ENCODE results near the gene MTUS2.

The MTUS2 gene

GRCh38 chr13:29065142-29065541 is 245.0 kb downstream of the MTUS2 start:
- TF ChIP-seq CTCF (IDR thresholded peaks at IDR 0.05; ENCODE audit: low read depth, low read length, poor library complexity, severe bottlenecking): no peak
- TF ChIP-seq EZH2phosphoT487 (IDR thresholded peaks at IDR 0.05; ENCODE audit: borderline replicate concordance, low read length): no peak
- H3K4me2 ChIP-seq (ENCODE audit: low read length): no peak overlapping the region
- no peaks in the 10 kb centered on the region for H3K4me1 ChIP-seq (ENCODE audit: control insufficient read depth, low read length)
- no peaks in the 10 kb centered on the region for H4K20me1 ChIP-seq (ENCODE audit: control insufficient read depth, insufficient read depth, low read depth, low read length)
- H3K27me3 ChIP-seq (ENCODE audit: control insufficient read depth, low read length): no peaks in the 10 kb centered on the region
- no peaks in the 10 kb centered on the region for H3K9me2 ChIP-seq (replicated peaks; ENCODE audit: control insufficient read depth, low read length)
- H3K4me3 ChIP-seq (ENCODE audit: low read length): no peak overlapping the region
- H3F3A ChIP-seq (ENCODE audit: control insufficient read depth, insufficient read depth): no peaks in the 10 kb centered on the region
- no peaks in the 10 kb centered on the region for H3K36me3 ChIP-seq (ENCODE audit: control insufficient read depth, low read length)
- no peaks in the 10 kb centered on the region for H3K79me2 ChIP-seq (ENCODE audit: control insufficient read depth, low read length)
- H3K9me3 ChIP-seq (ENCODE audit: control insufficient read depth, insufficient read depth, low read length): no peaks in the 10 kb centered on the region
- no peak overlapping the region for H3K27ac ChIP-seq (ENCODE audit: low read depth, low read length)

DNA sequence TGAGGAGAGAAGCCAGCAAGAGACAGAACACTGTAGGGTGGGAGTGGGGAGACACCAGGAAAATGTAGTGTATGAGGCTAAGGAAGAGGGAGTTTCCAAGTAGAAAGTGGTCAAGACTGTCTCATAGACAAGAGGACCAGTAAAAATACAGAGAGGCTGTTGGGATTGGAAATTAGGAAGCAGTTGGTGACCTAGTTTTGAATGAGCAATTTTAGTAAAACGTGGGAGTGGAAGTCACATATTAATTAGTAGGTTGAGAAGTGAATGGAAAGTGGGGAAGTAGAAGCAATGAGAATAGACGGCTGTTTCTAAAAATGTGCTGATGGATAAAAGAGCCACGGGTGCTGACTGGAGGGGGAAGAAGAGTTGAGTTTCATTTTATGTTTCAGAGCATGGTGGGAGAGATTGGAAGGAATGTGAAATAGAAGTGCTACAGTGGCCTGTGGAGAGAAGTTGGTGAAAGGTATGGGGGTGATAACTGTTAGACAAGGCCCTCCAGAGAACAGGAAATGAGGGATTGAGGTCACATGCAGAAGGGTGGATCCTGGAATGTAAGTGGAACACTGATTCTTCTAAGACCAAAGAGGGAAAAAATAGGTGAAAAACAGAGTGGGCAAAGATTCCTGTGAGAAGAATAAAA is 247.3 kb downstream of the MTUS2 start:
- TF ChIP-seq EZH2phosphoT487 (IDR thresholded peaks at IDR 0.05; ENCODE audit: borderline replicate concordance, low read length): no peak
- TF ChIP-seq CTCF (IDR thresholded peaks at IDR 0.05; ENCODE audit: low read depth, low read length, poor library complexity, severe bottlenecking): no peak
- no peaks in the 10 kb centered on the region for H3F3A ChIP-seq (ENCODE audit: control insufficient read depth, insufficient read depth)
- no peak overlapping the region for H3K4me3 ChIP-seq (ENCODE audit: low read length)
- H3K79me2 ChIP-seq (ENCODE audit: control insufficient read depth, low read length): no peaks in the 10 kb centered on the region
- H3K9me2 ChIP-seq (replicated peaks; ENCODE audit: control insufficient read depth, low read length): no peaks in the 10 kb centered on the region
- H3K9me3 ChIP-seq (ENCODE audit: control insufficient read depth, insufficient read depth, low read length): no peaks in the 10 kb centered on the region
- no peak overlapping the region for H3K27ac ChIP-seq (ENCODE audit: low read depth, low read length)
- no peaks in the 10 kb centered on the region for H3K4me1 ChIP-seq (ENCODE audit: control insufficient read depth, low read length)
- H3K36me3 ChIP-seq (ENCODE audit: control insufficient read depth, low read length): no peaks in the 10 kb centered on the region
- no peak overlapping the region for H3K4me2 ChIP-seq (ENCODE audit: low read length)
- no peaks in the 10 kb centered on the region for H3K27me3 ChIP-seq (ENCODE audit: control insufficient read depth, low read length)
- H4K20me1 ChIP-seq (ENCODE audit: control insufficient read depth, insufficient read depth, low read depth, low read length): no peaks in the 10 kb centered on the region

- Histone ChIP-seq H3K27ac (ENCODE audit: low read depth, low read length) (no peak overlapping the region), H3K4me2 (ENCODE audit: low read length) (no peak overlapping the region), H3K79me2 (ENCODE audit: control insufficient read depth, low read length) (no peaks in the 10 kb centered on the region), H3F3A (ENCODE audit: control insufficient read depth, insufficient read depth) (no peaks in the 10 kb centered on the region), H3K9me3 (ENCODE audit: control insufficient read depth, insufficient read depth, low read length) (no peaks in the 10 kb centered on the region), H3K36me3 (ENCODE audit: control insufficient read depth, low read length) (no peaks in the 10 kb centered on the region), H3K27me3 (ENCODE audit: control insufficient read depth, low read length) (no peaks in the 10 kb centered on the region), H3K4me3 (ENCODE audit: low read length) (no peak overlapping the region), H3K4me1 (ENCODE audit: control insufficient read depth, low read length) (no peaks in the 10 kb centered on the region), H3K9me2 (replicated peaks; ENCODE audit: control insufficient read depth, low read length) (no peaks in the 10 kb centered on the region), H4K20me1 (ENCODE audit: control insufficient read depth, insufficient read depth, low read depth, low read length) (no peaks in the 10 kb centered on the region)
- TF ChIP-seq CTCF (IDR thresholded peaks at IDR 0.05; ENCODE audit: low read depth, low read length, poor library complexity, severe bottlenecking) (no peak), EZH2phosphoT487 (IDR thresholded peaks at IDR 0.05; ENCODE audit: borderline replicate concordance, low read length) (no peak)
Observed at GRCh38 chr13:29073755-29074154, 253.6 kb downstream of the MTUS2 start.

Measured in DOHH2 (cell line).